T47D (cell line): Measurements from ENCODE around the gene ADGRA1.

Source experiments
- DNase-seq, 2 experiments: peaks; one replicate each; pipeline versions ENCODE4 v3.0.0 to v3.0.0-alpha.2; 2011 to 2012; ENCODE audit warnings: low read depth in 1 of 2, low spot score in 1 of 2
- JUND ChIP-seq: IDR thresholded peaks from 2 replicates; pipeline ENCODE4 v1.6.1; 2012; ENCODE audit warnings: low read depth
- in situ Hi-C: cut with HindIII; loops from 2 replicates; pipeline ENCODE4 v1.10.0; 2016; ENCODE audit warnings: low sequenced_read_pairs, low pct_unique_long_range_greater_than_20kb

Gene ADGRA1

GRCh38 chr10:133126431-133127290 is 38.9 kb downstream of the ADGRA1 start:
- DNase-seq, result no peak
- in situ Hi-C loops, result no loop called here
- no peak for TF ChIP-seq JUND

GRCh38 chr10:133127291-133128125 is 39.8 kb downstream of the ADGRA1 start:
- no peak for TF ChIP-seq JUND
- peak in 1 of 2 experiments; percentile 73 for DNase-seq
- in situ Hi-C loops, result no loop called here

GRCh38 chr10:133128126-133129070 is 40.7 kb downstream of the ADGRA1 start:
- in situ Hi-C loops, result no loop called here
- no peak for TF ChIP-seq JUND
- DNase-seq, result no peak

GRCh38 chr10:133129071-133129858 is 41.5 kb downstream of the ADGRA1 start:
- in situ Hi-C loops, result no loop called here
- no peak for TF ChIP-seq JUND
- DNase-seq, result no peak

DNA sequence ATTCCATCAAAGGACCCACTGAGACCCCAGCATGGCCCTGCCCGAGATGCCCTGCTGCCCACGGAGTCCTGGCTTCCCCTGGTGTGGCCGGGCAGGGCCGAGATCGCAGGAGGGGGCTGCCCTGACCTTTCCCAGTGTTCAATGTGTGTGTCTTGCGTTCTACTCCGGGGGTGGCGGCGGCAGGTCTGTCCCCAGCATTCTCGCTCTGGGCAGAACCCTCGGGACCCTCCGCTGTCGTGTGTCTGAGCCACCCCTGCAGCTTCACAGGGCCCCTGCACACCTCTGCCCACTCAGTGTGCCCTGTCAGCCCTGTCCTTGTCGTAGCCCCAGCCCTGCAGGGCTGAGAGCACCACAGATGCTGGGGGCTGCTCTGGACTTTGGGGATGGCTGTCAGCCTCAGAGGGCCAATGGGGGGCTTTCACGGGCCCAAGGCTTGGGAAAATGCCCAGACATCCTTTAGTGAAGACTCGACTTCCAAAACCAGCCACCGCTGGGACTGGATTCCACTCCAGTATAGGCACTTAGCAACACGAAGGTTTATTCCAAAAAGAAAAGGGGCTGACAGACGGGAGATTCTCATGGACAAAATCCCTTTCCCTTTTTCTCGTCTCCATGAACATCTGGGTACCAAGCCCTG is 42.3 kb downstream of the ADGRA1 start:
- in situ Hi-C loops, result no loop called here
- no peak for DNase-seq
- no peak for TF ChIP-seq JUND

GRCh38 chr10:133130602-133131001 is 42.9 kb downstream of the ADGRA1 start:
- no peak for DNase-seq
- no peak for TF ChIP-seq JUND
- in situ Hi-C loops, result no loop called here

- in situ Hi-C loops, result no loop called here
- no peak for DNase-seq
- TF ChIP-seq JUND, result no peak
Observed at GRCh38 chr10:133131053-133131452, 43.3 kb downstream of the ADGRA1 start.

GRCh38 chr10:133131734-133132472 is 44.2 kb downstream of the ADGRA1 start:
- TF ChIP-seq JUND, result no peak
- no peak for DNase-seq
- in situ Hi-C loops, result no loop called here

DNA sequence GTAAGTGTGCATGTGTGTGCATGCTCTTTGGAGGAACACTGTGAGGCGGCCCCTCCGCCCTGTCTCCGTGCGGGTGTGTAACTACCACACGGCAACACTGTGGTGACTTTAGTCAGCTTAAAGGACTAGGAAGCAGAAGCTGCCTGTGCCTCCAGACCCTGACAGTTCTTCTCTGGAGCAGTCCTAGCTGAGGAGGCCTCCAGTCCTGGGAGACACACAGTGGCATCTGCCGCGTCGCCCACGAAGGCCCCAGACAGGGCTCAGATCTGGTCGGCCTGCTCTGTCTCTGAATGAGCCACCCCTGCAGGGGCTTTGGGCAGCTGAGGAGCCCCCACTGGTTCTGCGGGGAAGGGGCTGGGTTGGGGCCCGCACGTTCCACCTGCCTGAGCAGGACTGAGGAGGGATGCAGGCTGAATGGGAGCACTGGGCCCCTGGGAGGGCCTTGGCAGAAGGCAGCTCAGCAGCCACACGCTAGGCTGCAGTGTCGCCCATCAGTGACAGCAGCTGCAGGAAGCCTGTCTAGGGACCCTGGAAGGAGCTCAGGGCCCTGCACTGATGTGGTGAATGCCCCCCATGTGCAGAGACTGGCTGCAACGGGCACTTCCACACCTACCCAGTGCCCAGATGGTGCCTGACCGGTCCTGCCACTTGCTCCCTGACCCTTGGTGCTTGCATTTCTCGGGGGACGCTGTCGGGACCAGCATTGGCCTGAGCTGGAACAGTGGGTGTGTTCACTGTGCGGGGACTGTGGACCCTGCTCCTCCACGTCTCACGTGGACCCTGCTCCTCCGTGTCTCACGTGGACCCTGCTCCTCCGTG is 45.0 kb downstream of the ADGRA1 start:
- in situ Hi-C loops, result no loop called here
- DNase-seq, result no peak
- TF ChIP-seq JUND, result no peak

DNA sequence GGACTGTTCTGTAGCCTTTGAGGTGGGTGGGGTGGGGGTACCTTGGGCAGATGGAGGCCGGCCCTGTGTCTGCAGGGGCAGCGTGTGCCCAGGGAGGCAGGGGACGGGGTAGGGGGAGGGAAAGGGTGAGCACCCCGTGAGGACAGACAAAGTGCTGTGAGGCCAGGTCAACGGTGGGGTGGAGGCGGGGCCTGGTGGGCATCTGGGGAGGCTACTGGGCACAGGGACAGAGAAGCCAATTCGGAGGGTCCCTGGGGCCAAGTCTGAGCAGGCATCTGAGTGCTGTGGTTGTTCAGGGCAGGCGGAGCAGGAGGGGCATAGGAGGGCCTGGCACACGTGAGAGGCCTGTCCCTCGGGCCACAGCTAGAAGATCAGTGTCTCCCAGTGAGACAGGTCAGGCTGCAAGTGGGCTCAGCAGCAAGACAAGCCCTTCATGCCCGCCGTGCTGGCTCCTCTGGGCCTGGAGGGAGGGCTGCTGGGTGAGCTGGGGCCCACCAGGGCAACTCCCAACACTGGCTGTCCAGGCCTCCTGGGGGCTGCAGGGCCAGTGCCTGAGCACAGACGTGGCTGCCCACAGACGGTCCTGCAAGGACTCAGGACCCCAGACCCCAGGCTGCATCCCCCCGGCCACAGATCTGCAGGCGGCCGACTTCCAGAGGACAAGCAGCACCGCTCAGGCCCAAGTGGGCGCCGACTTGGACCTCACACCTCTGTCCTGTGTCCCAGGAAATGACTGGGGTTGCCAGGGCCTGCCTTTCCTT is 45.9 kb downstream of the ADGRA1 start:
- no peak for DNase-seq
- in situ Hi-C loops, result no loop called here
- TF ChIP-seq JUND, result no peak
